Measurements from ENCODE around the gene GTF3A. TPM values are rescaled to one million over a fixed set of nuclear protein-coding genes. Genes with fewer than 3 reads are reported as not detected.

Gene GTF3A
- total and polyA plus RNA-seq, 9 of the 15 experiments (the other 6 are each of a cell fraction or from before 2014, with no cell fraction given) = 47.5 to 303 (median 174) TPM

DNA sequence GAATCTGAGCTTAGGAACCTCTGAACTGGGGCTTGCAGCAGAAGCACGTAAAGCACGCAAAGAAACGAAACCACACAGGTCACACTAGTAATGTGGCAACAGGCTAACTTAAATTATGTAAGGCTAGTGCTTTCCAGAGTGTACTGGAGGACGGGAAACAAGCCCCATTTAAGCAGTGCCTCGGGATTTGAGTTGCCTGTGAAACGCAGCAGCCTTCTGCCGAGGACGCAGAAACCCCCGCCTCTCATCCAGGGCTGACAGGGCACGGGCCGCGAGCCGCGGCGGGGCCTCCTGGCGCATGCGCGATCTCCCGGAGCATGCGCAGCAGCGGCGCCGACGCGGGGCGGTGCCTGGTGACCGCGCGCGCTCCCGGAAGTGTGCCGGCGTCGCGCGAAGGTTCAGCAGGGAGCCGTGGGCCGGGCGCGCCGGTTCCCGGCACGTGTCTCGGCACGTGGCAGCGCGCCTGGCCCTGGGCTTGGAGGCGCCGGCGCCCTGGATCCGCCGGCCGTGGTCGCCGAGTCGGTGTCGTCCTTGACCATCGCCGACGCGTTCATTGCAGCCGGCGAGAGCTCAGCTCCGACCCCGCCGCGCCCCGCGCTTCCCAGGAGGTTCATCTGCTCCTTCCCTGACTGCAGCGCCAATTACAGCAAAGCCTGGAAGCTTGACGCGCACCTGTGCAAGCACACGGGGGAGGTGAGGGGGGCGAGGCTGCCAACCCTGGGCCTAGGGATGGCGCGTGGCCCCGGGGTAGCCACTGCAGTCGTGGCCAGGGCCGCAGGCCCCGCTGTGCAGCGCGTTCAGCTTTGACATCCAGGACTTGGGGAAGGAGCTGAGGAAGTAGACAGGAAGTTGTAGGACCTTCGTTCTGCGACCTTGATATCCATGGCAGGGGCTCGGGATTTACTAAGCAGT lies at the start of gene GTF3A (continued):
- TF ChIP-seq, protein P1, sequence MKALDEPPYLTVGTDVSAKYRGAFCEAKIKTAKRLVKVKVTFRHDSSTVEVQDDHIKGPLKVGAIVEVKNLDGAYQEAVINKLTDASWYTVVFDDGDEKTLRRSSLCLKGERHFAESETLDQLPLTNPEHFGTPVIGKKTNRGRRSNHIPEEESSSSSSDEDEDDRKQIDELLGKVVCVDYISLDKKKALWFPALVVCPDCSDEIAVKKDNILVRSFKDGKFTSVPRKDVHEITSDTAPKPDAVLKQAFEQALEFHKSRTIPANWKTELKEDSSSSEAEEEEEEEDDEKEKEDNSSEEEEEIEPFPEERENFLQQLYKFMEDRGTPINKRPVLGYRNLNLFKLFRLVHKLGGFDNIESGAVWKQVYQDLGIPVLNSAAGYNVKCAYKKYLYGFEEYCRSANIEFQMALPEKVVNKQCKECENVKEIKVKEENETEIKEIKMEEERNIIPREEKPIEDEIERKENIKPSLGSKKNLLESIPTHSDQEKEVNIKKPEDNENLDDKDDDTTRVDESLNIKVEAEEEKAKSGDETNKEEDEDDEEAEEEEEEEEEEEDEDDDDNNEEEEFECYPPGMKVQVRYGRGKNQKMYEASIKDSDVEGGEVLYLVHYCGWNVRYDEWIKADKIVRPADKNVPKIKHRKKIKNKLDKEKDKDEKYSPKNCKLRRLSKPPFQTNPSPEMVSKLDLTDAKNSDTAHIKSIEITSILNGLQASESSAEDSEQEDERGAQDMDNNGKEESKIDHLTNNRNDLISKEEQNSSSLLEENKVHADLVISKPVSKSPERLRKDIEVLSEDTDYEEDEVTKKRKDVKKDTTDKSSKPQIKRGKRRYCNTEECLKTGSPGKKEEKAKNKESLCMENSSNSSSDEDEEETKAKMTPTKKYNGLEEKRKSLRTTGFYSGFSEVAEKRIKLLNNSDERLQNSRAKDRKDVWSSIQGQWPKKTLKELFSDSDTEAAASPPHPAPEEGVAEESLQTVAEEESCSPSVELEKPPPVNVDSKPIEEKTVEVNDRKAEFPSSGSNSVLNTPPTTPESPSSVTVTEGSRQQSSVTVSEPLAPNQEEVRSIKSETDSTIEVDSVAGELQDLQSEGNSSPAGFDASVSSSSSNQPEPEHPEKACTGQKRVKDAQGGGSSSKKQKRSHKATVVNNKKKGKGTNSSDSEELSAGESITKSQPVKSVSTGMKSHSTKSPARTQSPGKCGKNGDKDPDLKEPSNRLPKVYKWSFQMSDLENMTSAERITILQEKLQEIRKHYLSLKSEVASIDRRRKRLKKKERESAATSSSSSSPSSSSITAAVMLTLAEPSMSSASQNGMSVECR (CRISPR knock-in tag; IDR thresholded peaks at IDR 0.05) = peak; percentile 76; the same call in 1 of the 2 replicates
- TF ChIP-seq SMARCE1 (IDR thresholded peaks at IDR 0.05) (no peak), PHTF2 (CRISPR knock-in tag; IDR thresholded peaks at IDR 0.05) (no peak), NRF1 (conservative IDR thresholded peaks at IDR 0.05 in 1 of 2, IDR thresholded peaks at IDR 0.05 in 1 of 2) (peak; percentile 97), SUPT5H (IDR thresholded peaks at IDR 0.05) (peak; percentile 55), ZNF282 (CRISPR knock-in tag; IDR thresholded peaks at IDR 0.05) (peak; percentile 54; the same call in 1 of the 2 replicates), MAFG (tag; conservative IDR thresholded peaks at IDR 0.05) (no peak), NFYB (IDR thresholded peaks at IDR 0.05; ENCODE audit: extremely low read depth, insufficient read length) (no peak), DMBX1 (CRISPR knock-in tag; IDR thresholded peaks at IDR 0.05; ENCODE audit: borderline replicate concordance) (peak; percentile 35; the same call in 1 of the 2 replicates)
- TF ChIP-seq, protein P2, sequence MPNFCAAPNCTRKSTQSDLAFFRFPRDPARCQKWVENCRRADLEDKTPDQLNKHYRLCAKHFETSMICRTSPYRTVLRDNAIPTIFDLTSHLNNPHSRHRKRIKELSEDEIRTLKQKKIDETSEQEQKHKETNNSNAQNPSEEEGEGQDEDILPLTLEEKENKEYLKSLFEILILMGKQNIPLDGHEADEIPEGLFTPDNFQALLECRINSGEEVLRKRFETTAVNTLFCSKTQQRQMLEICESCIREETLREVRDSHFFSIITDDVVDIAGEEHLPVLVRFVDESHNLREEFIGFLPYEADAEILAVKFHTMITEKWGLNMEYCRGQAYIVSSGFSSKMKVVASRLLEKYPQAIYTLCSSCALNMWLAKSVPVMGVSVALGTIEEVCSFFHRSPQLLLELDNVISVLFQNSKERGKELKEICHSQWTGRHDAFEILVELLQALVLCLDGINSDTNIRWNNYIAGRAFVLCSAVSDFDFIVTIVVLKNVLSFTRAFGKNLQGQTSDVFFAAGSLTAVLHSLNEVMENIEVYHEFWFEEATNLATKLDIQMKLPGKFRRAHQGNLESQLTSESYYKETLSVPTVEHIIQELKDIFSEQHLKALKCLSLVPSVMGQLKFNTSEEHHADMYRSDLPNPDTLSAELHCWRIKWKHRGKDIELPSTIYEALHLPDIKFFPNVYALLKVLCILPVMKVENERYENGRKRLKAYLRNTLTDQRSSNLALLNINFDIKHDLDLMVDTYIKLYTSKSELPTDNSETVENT (CRISPR knock-in tag; IDR thresholded peaks at IDR 0.05) = peak; percentile 71; the same call in 1 of the 2 replicates
- TF ChIP-seq, protein P3, sequence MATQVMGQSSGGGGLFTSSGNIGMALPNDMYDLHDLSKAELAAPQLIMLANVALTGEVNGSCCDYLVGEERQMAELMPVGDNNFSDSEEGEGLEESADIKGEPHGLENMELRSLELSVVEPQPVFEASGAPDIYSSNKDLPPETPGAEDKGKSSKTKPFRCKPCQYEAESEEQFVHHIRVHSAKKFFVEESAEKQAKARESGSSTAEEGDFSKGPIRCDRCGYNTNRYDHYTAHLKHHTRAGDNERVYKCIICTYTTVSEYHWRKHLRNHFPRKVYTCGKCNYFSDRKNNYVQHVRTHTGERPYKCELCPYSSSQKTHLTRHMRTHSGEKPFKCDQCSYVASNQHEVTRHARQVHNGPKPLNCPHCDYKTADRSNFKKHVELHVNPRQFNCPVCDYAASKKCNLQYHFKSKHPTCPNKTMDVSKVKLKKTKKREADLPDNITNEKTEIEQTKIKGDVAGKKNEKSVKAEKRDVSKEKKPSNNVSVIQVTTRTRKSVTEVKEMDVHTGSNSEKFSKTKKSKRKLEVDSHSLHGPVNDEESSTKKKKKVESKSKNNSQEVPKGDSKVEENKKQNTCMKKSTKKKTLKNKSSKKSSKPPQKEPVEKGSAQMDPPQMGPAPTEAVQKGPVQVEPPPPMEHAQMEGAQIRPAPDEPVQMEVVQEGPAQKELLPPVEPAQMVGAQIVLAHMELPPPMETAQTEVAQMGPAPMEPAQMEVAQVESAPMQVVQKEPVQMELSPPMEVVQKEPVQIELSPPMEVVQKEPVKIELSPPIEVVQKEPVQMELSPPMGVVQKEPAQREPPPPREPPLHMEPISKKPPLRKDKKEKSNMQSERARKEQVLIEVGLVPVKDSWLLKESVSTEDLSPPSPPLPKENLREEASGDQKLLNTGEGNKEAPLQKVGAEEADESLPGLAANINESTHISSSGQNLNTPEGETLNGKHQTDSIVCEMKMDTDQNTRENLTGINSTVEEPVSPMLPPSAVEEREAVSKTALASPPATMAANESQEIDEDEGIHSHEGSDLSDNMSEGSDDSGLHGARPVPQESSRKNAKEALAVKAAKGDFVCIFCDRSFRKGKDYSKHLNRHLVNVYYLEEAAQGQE (IDR thresholded peaks at IDR 0.05; ENCODE audit: borderline replicate concordance) = peak; percentile 12; the same call in 1 of the 2 replicates
- TF ChIP-seq, protein P3 (CRISPR knock-in tag; IDR thresholded peaks at IDR 0.05; ENCODE audit: low read depth) = no peak

Data from K562 (cell line).